Superior temporal gyrus (tissue), 1 donor: ENCODE results near the gene KANSL1L.
"Not testable (repeated sequence)": the region's sequence is repeated elsewhere in the genome, so short reads cannot be mapped to it uniquely, and the experiment has no call there.

Source experiments
- DNase-seq: peaks from one replicate; pipeline ENCODE4 v3.0.0-alpha.2; 2016; ENCODE audit errors: extremely low spot score

Gene KANSL1L

DNA sequence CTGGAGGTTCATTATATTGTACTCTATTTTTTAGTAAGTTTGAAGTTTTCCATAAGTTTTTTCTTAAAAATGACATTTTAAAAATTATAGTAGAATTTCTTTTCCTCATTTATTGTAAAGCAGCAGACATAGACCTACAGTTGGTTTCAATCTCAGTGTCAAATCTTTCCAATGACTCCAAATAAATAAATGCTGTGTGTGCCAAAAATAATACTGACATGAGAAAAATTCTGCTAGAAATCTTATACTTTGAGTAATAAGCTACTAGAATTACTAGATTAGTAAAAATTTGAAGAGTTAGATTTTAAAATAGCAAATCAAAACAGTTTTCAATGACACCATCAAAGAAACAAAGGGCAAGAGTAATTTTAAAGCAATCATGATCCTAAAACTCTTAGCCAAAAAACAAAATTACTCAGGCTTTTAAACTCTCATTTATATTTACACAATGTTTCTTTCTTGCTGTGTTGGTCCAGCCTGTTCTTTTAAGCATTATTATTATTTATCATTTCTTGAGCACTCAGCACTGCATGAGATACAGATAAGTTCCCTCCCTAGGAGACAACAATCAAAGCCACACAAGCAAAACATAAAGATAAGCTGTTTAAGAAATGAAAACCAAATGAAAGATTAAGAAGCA is 8.3 kb upstream of the KANSL1L start:
- DNase-seq, result no peak

DNA sequence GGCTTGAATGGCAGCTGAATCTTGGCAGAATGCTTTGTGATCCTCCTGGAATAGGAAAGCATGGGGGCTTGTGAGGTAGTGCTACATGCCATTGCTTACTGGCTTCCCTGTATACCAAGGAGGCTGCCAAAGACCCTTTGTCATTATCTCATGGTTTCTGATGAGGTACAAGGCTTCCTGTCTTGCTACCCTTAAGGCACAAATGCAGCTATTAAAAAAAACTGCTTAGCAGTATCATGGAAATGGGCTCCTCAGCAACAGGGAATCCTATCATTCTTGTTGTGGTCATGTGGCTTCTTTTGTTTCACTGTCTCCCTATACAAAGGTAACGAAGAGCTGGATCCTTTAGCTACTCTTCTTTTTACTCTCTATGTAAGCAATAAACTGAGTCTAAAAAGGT is 6.6 kb upstream of the KANSL1L start:
- no peak for DNase-seq

DNA sequence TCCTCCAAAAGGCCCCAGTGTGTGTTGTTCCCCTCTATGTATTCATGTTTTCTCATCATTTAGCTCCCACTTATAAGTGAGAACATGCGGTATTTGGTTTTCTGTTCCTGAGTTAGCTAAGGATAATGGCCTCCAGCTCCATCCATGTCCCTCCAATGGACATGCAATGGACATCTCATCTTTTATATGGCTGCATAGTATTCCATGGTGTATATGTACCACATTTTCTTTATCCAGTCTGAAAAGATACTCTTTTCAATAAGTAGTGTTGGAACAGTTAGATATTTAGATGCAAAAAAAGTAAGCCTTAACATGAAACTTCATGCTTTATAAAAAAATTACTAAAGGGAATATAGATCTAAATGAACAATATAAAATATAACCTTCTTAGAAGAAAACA is 5.9 kb upstream of the KANSL1L start:
- not testable (repeated sequence) for DNase-seq

DNA sequence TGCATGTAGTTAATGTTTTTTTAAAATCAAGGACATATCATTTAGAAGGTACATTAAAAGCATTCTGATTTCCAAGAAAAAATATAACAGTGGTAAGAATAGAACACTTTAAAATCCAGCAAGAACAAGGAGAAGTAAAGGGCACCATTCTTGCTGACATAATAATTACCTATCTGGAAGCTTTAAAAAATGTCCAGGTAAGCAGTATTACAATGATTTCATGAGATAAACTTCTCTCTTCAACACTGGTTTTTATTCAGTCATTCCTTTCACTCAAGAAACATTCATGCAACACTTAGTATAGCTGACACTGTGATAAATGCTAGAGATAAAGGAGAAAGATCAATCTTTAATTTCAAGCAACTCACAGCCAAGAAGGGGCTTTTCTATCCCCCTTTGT is 2.9 kb upstream of the KANSL1L start:
- no peak for DNase-seq

DNA sequence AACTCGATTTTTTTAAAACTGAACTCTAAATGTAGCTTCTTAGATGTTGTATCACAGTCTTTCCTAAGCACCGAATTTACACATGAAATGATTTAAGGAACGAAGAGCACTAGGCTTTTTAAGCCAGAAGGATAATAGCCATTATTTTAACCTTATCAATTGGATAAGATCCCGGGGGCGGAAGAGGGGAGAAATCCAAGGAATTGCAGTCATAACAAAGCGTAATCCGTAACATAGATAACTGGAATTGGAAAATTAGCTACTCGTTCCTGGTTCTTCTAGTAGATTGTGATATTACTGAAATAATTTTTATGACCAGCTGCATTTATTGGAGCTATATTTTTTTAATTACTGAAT is 988 bp upstream of the KANSL1L start:
- DNase-seq, result peak; percentile 64

DNA sequence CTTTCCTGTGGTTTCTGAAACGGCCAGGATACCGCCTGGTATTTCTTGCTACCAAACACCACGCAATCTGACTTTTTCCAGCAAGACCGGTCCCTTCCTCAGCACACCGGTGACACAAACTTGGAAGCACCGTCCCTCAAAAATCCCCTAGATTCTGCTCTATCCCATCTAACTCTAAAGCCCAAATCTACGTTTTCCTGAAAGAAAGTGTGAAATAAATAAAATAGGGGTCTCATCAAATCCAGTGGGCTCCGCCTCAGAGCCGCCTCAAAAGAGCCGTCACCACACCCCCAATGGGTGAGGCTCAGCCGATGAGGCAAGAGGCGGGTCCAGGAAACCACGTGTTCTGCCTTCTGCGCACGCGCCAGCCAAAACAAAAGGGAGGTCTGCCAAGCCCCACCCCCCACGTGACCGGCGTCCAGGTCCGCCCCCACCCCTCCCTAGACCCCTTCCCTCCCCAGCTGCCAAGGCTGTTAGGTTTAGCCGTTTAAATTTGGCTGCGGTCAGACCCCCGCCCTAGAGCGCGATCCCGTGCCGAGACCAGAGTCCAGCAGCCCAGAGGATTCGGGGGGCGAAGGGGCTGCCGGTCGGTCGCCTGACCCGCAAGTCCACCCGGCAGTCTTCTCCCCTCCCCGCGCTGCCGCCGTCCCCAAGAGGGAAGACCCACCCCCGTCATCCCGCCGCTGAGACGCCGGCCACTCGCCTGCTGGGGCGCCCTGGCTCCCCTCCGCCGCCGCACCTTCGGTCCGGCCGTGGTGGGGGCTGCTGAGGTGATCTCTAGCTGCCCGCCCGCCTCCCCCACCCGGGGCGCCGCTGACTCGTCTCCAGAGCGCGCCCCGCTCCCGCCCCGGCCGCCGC is 534 bp downstream of the KANSL1L start:
- DNase-seq, result peak; percentile 97

DNA sequence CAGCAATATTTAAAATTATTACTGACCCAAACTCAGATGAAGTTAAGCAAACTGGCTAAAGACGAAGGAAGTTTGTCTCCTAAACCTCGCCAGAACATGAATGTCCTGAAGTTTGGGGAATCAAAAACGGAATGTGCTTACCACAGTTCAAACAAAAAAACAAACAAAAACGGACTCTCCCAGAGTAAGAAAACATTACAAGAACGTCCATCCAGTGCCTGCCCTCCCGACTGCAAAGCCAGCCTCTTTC is 1.1 kb downstream of the KANSL1L start:
- no peak for DNase-seq

DNA sequence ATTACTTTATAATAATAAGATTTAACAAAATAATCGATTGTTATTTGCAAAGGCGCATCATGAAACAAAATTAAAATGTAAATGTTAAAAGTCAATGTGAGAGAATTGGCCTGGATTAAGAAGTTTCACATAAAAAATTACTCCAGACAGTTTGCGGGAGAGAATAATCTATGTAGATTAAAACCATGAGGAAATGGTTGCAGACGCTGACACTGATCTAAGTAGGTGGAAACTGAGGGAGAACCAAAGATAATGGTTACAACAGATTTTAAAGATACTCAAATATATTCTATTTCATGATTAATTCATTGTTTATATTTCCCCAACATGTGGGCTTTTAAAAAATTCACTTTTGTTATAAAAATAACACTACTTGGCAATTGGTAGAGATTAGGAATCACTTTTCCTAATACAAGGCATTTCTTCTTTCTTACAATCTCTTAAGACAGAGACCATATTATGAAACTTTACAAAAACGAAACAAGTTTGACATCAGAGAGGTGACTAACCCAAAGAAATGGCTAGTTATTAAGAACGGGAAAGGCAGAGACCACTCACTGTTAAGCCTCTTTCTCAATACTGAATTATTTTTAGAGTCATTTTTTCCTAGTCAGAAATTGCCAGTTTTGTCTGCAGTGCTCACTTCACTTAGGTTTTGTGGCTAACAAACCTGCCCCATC is 1.6 kb downstream of the KANSL1L start:
- peak; percentile 64 for DNase-seq

DNA sequence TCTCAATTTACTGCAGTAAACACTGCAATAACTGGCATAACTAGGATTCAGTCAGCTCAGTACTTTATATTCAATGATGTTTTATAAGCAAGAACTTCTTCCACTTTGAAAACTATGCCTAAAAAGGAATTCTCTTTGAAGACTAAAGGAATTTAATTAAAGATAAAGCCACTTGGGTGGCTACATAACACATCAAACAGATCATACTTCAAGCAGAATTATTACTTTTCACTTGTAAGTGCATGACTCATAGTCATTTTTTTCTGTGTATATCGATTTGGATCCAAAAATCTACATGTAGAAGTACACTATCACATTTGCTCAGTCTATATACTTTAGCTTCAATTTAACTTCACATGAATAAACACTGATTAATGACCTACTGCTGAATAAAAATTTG is 4.0 kb downstream of the KANSL1L start:
- no peak for DNase-seq

DNA sequence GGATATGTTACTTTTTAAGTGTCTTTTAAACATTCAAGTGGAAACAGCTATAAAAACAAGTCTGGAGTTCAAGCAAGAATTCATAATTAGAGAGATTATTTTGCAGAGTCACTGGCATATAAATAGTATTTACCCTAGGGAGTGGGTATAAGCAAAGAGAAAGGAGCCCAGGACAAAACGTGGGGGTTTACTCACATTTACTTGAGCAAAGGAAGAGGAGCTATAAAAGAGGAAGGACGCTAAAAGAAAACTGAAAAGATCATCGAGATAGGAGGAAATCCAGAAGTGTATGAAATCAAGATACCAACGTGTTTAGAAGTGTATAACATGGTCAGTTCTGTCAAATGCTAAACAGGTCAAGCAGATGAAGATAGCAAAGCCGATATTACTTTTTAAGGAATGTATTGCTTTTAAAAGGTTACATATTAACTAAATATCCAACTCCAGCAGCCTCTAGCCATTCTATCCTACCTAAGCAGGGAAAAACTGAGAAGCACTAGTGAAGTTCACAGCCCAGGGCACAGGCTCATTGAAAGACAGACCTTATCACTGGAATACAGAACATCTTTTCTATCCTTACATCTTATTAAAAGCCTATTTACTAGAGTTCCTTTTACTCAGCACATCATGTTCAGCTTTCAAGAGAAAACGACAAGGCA is 8.6 kb downstream of the KANSL1L start:
- no peak for DNase-seq

DNA sequence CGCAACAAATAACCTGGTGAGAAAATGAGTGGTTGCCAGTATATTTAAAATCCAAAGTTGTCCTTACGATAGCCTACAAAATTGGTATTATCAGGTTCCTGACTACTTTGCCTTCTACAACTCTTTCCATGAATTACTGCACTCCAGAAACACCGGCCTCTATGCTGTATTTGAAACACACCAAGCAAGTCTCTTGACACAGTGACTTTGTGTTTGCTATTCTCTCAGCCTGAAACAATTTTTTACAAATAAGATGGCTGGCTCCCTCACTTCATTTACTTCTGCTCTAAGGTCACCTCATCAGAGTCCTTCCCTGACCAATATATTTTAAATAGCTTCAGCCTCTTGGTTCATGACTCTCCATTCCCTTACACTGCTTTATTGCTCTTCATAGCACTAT is 12.2 kb downstream of the KANSL1L start:
- DNase-seq, result no peak

DNA sequence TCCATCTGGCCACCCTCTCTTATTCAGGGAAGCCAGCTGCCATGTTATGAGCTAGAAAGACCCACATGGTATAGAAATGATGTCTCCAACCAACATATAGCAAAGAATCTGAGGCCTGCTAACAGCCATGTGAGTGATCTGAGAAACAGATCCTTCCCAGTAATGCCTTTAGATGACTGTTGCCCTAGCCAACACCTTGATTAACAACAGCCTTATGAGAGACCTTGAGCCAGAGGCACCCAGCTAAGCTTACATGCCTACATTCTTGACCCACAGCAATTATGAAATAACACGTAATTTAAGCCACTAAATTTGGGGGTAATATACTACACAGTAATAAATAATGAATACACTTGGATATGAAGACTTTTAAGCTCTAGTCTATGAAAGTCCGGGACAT is 13.0 kb downstream of the KANSL1L start:
- DNase-seq, result no peak

DNA sequence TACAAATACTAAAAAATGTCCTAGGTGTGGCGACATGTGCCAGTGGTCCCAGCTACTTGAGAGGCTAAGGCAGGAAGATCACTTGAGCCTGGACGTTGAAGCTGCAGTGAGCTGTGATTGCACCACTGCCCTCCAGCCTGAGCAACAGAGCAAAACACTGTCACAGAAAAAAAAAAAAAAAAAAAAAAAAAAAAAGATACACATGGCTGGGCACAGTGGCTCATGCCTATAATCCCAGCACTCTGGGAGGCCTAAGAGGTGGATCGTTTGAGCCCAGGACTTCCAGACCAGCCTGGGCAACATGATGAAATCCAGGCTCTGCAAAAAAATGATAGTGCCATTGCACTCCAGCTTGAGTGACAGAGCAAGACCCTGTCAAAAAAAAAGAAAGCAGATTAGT is 13.7 kb downstream of the KANSL1L start:
- no peak for DNase-seq

DNA sequence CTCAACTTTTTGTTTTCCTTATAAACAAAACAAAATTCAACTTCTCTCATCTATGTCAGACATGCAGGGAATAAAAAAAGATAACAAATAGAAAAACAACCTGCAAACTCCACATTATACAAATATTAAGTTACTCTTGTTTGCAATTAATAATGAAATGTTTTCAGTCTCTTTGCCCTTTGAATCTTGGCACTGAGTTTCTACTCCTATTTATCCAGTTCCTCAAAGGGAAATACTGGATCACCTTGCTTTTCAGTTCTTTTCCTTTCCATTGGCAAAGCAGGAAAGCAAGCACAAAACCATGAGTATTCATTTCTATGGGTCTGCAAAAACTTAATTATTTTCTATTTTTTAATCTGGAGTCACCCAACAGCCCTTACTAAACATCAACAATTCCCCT is 23.6 kb downstream of the KANSL1L start:
- no peak for DNase-seq

DNA sequence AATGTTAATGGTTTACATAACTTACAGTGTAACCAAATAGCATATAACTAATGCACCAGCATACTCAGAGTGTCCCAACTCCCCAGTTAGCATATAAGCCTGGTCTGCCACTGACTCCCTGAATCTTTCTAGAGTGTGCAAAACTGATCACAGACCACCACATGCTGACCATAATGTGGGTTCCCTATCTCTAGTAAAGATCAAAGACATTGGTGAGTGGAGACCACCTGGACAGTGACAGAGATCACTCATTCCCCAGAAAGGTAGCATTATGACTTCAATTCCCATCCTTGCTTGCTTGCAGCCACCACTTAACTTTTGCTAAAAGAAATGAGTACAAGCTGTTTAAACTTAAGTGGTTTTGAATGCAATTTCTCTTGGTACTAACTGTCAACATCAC is 39.0 kb downstream of the KANSL1L start:
- no peak for DNase-seq

DNA sequence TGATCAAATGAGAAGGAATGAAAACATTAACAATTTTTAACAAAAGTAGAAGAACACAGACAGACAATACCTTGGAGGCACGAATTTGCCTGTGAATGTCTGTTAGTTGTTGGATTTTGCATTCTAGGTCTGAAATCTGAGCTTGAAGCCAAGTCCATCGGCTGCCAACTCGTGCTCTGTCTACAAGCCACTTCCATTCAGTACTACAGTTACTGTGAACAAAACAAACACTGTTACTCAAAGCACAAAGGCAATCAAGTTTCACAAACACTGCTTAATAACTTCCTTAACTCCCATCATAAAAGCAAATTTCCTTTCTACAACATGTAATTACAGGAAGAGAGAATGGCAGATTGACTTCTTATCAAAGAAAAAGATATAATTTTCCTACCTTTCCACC is 42.2 kb downstream of the KANSL1L start:
- no peak for DNase-seq

DNA sequence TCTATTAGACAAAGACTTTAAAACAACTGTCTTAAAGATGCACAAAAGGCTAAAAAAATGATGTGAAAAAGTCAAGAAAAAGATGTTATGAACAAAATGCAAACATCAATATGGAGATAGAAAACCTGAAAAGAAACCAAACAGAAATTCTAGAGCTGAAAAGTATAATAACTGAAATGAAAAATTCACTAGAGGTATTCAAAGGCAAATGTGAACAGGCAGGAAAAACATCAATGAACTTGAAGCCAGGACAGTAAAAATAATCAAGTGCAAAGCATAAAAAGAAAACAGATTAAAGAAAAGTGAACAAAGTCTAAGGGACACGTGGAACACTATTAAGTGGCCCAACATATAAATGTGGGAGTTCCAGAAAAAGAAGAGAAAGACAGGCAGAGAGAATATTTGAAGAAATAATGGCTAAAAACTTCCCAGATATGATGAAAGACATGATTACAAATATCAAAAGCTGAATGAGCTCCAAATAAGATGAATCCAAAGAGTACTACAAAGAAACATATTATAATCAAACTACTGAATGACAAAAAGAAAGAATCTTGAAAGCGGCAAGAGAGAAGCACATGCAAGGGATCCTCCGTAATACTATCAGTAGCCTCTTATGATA is 57.5 kb downstream of the KANSL1L start:
- no peak for DNase-seq

DNA sequence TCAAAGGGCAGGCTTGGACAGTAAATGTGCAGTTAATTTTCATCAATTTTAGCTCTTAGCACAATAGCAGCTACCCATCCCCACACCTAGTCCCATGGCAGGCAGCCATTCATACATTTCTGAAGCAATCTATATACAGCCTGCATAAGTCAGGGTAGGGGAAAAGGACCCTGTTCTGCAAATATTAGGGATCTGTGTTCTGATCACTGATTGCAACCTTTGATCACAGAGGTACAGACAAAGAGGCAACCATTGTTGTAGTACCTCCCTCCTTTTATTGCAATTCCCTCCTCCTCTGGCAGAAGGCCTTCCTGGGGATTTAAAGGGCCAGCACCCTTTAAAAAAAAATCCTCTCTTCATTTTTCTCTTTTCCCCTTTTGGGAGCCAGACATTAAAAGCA is 58.3 kb downstream of the KANSL1L start:
- DNase-seq, result no peak

DNA sequence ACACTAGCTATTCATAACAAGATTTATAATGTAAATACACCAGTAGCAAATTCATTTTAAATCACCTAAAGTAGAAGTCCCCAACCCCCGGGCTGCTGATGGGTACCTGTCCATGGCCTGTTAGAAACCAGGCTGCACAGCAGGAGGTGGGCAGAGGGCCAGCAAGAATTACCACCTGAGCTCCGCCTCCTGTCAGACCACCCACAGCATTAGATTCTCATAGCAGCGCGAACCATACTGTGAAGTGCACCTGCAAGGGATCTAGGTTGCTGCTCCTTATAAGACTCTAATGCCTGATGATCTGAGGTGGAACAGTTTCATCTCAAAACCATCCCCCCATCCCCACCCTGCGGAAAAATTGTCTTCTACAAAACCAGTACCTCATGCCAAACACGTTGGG is 71.3 kb downstream of the KANSL1L start:
- no peak for DNase-seq

DNA sequence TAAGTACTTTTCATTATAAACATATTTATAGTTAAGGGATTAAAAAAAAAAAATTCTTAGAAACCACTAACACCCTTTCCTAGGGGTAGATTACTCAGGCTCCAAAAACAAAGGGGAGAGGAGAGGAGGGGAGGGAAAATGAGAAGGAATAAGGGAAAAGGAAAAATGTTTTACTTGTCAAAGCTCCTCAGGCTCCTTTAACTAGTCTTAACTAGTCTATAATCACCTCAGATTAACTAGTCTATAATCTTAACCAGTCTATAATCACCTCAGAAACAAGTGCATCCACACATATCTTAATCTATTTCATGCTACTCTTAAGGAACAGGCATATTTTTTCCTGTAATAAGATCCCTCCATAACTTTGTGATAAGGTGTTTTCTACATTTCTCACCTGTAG is 76.4 kb downstream of the KANSL1L start:
- no peak for DNase-seq

DNA sequence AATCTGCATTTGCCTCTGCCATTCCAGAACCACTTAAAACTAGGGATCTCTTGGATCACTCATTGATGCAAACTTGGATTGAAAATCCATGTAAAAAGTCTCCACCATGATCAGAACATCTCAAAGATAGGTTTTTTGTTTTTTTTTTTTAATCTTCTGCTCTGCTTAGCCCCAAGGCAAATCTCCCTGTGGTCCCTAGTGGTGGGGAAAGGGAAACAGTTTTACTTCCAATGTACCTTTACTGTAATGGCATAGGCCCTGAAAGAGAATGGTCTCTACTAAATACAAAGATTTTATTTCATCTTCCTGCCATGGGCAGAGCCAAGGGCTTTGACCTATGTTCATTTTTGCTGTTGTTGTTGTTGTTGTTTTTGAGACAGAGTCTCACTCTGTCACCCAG is 78.4 kb downstream of the KANSL1L start:
- DNase-seq, result no peak

DNA sequence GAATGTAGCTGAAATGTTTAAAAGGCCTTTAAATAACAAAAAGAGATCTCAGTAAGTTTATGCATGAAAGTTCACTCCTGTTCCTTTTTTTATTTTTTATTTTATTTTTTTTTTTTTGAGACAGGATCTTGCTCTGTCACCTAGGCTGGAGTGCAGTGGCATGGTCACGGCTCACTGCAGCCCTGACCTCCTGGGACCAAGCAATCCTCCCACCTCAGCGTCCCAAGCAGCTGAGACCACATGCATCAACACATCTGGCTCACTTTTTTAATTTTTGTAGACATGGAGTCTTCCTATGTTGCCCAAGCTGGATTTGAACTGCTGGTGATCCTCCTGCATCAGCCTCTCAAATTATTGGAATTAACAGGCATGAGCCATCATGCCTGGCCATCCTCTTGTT is 84.3 kb downstream of the KANSL1L start:
- DNase-seq, result no peak
